GM21515 (cell line): ENCODE measurements around the gene DNAH9.

Experiments
- ATAC-seq: cut with Tn5 transposase; IDR thresholded peaks from one replicate; pipeline ENCODE4 v1.9.1; 2021; ENCODE audit not compliant: unreplicated experiment

The DNAH9 gene

DNA sequence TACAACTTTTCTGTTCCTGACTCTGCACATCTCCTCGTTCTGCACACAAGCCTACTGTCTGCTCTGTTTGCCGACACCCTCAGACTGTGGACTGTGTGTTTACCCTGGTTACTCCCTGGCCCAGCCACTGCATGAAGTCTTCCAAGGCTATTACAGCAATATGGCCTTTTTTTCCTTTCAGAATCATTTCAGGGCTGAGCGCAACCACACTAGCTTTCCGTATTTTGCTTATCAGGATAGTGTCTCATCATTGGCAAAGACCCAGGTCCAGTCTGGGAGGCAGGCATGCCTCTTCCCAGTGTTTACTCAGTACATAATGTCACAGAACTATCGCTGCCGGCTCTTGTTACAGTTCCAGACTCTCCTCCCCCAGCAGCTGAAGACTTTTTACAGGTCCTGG lies 10.1 kb downstream of the DNAH9 start:
- ATAC-seq: no peak

DNA sequence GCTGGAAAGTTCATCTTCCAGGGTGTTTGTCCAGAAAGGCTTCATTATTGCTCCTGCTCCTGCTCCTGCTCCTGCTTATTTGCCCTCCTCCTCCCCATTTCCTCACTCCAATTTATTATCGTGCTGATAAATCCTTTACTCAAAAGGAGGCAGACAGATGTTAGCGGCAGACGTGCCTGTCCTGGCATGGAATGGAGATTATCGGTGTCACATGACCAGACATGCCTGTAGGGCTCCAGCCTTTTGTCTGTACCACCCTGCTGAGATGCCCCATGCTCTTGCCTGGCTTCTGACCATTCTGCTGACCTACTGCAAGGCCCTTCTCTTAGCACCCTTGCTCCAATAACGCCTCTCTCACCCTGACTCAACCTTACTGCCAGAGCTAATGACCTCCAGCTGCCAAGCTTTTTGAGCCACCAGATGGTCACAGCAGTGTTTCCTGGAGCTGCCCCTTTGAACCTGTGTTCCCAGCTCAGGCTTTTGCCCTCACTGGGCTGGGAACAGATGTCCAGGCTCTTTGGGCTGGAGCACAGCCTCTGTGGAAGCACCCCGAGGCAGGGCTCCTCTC lies 12.8 kb downstream of the DNAH9 start:
- no peak for ATAC-seq

DNA sequence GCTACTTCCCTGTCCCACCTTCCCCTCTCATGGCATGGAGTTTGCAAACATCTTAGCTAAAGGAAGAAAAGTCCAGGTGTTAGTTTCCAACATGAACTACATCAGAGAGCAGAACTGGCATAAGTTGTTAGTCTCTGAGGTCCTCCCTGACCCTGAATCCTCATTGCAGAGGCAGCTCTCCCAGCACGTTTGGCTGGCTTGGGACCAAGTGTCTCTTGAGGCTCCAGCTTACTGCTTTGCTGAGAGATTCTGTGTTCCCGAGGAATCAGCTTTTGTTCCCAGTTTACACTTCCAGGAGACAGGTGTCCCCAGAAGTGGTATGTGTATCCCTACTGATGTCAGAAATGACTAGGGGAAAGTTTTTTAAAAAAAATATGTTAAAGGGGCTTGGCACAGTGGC lies 14.7 kb downstream of the DNAH9 start:
- ATAC-seq: no peak

DNA sequence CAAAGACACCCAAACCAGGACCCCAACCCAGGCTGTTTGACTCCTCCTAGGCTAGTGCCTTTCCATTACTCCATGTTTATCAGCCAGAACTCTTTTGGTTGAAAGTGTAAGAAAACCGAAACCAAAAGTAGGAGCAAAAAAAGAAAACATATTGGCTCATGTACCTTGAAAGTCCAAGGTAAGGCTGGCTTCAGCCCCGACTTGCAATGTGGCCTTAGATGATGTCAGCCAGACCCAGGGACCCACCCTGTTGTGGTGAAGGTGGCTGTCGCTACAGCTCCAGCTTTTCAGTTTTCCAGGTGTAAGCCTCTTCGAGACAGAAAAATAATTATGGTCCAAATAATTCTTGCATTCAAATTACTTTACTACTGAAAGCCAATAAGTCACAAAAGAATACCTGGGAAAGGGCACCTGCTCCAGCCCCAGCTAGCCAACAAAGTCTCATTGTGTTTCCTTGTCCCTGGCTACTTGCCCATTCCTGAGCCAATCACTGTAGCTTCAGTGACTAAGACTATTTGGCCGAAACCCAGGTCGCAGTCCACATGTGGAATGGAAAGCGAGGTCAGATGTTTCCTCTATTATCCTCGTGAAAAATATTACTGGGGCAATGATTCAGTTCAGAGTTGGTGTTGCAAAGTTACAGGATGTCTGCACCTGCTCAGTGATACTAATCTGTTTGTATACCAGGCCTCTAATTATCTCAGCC lies 20.7 kb downstream of the DNAH9 start:
- no peak for ATAC-seq

DNA sequence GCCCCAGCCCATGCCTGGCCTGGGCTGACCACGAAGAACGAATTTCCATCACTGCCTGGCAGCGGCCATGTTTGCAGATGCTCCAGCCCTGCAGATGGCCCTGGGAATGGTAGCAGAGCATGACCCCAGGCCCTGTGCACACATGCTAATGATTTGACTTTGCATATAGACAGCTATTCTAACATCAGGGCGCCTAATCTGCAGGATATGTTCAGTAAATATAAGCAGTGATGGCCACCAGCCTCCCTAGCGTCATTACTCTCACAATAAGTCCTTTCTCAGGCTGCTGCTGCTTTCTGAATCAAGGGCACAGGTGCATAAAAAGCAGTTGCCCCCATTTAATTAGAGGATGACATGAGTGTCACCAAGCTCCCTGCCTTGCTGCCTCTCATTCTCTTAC lies 24.2 kb downstream of the DNAH9 start:
- ATAC-seq: no peak

DNA sequence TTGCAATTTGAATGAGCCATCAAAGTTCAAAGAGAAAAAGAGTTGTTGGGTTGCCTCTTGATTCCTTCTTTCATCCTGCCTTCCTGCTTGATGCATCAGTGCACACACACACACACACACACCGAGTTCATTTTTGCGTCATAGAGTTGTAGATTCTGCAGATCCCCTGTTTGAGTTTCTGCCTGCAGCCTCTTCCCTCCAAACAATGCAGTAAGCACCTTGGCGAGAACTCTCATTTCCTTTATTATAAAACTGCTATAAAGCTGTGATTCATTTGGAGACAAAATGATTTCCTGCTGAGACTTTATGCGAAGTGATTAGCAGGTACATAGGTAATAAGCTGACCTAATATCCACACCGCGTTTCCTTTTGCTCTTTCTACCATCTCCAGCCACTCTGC lies 26.7 kb downstream of the DNAH9 start:
- ATAC-seq: no peak

DNA sequence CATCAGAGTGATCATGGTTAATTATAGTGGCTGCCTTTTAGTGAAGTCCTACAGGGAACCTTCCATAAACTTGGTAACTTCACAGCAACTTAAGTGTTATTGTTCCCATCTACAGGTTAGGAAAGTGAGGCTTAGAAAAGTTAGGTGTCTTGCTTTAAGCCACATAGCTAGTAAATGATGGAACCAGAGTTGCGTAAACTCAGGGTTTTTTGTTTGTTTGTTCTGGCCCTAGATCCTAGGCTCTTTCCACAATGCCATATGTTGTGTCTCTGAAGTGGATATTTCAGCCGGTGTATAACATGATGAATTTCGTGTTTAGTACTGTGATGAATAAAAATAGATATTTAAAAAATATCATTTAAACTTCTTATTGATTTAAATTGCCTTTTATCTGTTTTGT lies 27.6 kb downstream of the DNAH9 start:
- ATAC-seq: no peak

DNA sequence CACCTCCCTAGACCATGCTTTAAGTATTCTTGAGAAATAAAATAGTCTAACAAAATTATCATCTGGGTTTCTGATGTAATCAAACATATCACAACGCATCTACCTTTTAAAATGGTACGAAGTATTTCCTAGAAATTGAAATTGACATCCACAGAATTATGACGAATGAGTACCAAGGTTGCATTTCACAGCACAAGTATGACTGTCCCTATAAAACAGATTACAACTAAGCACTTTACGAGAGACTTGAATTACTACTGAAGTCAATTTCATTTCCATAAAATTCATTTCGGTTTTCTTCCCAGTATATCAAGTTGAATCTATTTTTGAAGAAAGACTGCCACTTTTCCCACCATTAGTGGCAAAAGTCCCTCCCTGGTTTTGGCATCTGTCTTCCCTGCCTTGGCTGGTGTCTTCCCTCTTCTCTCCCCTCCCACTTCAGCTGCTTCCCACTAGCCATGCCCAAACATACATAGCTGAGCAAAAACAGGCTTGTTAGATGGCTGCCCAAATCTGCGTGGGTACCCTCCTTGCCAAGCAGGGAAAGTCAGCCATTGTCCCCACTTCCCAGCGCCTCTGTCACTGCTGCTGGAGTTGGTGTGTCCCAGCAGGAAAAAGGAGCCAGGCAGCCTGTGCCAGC lies 29.2 kb downstream of the DNAH9 start:
- no peak for ATAC-seq

DNA sequence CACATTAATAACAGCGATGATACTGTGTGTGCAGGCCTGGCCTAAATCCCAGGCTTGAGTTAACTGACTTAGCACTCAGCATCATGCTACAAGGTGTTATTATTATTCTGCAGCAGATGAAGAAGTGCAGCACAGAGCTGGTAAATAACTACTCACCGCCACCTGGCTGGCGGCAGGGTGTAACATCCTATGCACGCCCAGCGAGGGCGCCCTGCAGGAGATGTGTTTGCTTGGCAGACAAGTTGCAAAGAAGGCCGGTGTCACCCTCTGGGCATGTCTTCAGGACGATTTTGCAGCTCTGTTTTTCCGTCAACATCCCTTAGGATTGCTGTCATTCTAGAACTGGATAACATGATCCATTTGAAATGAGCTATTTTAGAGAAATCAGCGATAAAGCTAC lies 30.1 kb downstream of the DNAH9 start:
- ATAC-seq: no peak

DNA sequence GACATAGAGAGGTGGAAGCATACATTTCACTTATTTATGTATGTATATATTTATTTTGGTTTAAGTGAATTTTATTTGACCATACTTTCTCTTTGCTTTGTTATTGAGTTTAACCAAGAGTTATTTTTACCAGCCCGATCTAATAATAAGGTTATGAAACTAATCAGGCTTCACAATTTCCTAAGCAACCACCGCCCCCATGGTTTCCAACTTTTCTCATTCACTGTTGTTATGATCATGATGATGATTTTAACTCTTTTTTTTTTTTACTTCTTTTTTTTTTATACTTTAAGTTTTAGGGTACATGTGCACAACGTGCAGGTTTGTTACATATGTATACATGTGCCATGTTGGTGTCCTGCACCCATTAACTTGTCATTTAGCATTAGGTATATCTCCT lies 30.6 kb downstream of the DNAH9 start:
- no peak for ATAC-seq

DNA sequence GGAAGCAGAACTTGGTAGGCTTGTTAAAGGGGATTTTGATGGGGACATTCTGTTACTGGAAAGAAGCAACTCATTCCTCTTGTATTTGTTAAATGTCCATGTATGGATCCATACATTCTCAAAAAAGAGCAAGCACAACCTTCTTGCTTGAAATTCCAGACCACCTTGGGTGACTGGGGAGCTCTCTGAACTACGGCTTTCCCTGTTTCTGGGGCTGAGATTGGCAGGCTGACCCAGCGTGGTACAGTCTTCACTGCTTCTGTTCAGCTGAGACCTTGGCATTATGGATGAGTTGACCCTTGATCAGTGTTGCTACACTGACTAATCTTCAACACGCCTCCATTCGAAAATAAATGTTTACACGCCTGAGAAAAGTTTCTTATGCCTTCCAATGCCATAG lies 38.5 kb downstream of the DNAH9 start:
- ATAC-seq: no peak

DNA sequence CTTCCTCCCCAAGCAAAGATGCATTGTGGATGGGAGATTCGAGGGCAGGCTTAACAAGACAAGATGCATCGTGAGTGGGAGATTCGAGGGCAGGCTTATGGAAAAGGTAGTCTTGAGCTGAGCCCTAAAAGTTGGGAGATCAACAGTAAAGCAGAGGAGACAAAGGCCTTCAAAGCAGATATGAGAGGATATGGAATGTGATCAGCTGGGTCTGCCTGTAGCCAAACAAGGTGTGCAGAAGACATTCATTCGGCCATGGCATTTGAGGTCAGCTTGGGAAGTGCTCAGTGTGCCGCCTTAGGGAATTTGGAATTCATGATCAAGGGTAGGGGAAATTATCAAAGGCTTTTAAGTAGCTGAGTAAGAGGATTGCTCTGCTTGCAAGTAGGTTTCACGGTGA lies 39.5 kb downstream of the DNAH9 start:
- no peak for ATAC-seq

DNA sequence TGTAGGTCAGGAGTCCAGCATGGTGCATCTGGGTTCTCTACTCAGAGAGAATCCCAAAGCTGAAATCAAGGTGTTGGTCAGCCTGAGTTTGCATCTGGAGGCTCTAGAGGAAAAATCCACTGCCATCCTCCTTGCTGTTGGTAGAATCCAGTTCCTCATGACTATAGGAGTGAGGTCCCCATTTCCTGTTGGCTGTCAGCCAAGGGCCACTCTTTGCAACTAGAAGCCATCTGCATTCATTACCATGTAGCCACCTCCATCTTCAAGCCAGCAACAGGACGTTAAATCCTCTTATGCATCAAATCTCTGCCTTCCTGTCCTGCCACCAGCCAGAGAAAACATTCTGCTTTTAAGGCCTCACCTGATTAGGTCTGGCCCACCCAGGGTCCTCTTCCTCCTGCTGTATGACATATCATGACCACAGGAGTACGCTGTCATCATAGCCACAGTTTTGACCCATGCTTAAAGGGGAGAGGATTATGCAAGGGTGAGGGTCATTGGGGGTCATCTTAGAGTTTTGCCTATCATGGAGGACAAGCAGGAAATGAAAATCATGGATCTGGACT lies 40.5 kb downstream of the DNAH9 start:
- no peak for ATAC-seq

DNA sequence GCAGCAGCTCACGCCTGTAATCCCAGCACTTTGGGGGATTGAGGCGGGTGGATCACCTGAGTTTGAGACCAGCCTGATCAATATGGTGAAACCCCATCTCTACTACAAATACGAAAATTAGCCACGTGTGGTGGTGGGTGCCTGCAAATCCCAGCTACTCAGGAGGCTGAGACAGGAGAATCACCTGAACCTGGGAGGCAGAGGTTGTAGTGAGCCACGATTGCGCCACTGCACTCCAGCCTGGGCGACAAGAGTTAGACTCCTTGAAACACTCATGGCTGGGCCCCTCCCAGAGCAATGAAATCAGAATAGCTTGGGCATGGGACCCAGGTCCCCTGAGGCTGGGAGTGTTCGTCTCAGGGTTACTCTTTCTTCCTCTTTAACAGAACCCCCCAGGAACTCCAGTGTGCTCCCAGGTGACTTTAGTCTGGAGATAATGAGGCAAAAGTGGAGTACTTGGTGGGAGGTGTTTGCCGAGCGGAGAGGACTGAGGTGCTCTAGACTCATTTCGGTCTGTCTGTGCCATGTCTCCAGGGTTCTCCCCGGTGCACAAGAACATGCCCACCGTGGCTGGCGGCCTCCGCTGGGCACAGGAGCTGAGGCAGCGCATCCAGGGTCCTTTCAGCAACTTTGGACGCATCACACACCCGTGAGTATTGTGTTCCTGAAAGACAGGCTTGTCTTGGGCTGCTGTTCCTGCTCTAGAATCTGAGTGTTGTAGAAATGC lies 41.6 kb downstream of the DNAH9 start:
- no peak for ATAC-seq

DNA sequence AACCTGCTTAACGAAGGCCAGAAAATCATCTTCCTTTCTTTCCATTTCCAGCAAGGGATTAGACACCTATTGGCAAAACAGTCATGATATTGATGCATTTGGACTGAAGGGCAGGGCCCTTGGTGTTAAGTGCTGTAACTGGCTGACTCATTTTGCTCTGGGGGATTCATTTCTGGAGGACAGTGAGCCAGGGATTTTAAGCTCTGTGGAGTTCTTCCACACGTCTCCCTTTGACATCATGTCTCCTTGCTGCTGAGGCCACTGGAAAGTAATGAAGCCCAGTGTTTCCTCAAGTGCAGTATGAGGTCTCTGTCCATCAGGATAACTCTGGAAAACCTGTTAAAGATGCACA lies 42.2 kb downstream of the DNAH9 start:
- ATAC-seq: no peak

DNA sequence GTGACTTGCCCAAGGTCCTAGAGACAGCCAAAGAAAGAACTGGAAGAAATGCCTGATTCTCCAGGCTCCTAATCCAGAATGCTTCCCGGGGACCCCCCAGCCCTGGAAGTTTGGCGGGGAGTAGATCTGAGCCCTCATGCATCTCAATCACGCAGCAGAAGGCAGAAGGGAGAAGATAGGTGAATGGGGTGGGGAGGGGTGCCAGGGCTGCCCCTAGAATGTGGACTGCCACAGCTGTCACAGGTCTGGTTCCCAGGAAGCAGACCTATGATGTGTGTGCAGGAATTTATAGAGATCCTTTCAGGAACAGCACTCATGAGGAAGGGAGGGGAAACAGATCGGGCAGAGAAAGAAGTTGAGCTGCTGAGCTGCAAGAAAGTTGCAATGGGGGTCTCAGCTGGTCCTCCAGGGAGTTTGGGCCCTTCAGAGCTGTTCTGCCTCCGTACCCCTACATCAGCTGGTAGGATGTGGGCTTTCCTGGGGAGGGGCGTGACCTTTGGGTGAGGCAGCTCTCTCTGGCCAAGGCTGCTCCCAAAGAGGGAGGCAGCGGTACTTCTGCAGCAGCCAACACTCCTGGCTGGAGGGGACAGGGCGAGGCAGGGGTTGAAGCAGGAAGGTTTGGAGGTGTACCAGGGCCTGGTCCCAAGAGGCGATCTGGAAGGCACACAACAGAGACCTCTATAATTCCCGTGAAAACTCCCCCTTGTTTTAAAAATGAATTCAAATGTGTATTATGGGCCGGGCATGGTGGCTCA lies 43.4 kb downstream of the DNAH9 start:
- ATAC-seq: no peak

DNA sequence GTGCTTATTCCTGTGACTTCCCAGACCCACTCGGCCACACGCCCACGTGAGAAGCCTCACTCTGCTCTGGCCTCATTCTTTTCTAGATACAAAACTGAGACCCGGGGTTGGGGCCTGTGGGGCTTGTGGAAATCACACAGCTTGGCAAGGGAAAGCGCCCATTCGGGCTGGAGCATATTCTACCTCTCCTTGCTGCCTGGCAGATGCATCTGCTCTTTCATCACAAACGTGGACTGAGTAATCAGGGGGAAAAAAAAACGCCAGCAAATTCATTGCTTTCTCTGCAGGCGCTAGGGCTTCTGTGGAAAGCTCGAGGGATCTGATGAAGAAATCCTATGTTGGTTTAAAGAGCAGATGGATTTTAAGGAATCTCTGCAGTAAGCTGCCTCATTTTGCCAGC lies 44.4 kb downstream of the DNAH9 start:
- ATAC-seq: no peak

DNA sequence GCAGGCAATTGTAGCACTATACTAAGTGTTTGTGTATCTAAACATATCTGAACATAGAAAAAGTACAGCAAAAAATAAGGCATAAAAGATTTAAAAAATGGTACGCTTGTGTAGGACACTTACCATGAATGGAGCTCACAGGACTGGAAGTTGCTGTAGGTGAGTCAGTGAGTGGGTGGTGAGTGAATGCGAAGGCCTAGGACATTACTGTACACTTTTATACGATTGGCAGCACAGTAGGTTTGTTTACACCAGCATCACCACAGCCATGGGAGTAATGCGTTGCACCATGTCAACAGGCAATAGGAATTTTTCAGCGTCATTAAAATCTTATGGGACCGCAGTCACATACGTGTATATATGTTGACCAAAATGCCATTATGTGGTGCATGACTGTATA lies 45.6 kb downstream of the DNAH9 start:
- no peak for ATAC-seq

DNA sequence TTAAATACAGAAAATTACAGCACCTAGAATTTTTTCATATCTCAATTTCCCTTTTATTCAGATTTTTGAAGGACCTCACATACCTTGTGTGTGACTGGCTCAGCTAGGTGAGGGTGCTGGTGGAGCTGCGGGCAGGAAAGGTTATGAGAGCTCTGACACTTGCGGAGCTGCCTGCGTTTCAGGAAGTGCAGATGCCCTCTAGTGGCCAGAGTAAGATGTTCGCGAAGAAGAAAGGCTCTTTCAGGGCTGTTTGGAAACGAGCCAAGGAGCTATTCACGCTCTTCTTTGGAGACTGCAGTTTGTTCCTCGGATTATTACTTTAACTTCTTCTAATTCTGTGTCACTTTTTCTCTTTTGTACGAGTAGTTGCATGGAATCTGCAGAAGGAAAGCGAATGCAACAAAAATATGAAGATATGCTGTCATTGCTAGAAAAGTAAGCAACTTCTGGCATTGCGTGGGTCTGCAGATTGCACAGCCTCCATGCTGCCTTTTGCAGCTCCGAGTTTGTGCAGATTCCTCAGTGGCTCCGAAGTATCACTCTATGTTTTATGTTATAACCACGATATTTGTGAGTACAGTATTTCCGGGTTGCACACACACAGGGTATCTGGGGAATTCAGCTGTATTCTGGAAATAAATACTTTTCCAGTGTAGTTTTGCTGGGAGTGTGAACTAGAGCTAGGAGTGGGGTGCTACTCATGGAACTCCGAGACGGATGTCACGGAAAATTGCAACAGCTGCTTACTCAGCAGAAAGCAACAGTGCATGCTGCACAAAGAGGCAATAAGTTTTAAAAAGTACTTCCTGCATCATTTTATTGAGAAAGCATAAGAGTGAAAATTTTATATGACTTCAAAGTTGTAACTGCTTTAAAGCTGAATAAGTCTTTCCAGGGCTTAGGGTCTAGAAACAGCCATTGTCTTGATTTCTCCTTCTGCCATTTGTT lies 46.3 kb downstream of the DNAH9 start:
- ATAC-seq: no peak

DNA sequence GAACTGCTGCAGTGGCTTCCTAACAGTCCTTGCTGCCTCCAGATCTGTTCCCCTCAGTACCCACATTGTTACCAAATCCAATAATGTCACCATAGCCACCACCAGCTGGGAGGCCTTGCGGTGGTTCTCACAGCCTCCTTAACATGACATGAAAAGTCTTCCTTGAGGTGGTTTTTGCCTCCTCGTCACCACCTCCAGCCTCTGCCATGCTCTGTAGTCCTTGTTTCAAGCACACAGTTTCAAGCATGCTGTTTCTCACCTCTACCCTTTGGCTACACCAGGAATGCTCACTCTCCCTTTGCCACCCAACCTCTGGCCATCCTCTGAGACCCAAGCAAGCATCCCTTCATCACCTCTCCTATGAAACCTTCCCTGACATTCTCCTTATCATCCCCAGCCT lies 47.2 kb downstream of the DNAH9 start:
- no peak for ATAC-seq
